Measurements from ENCODE around the gene PDE6B. TPM values are rescaled to one million over a fixed set of nuclear protein-coding genes. Genes with fewer than 3 reads are reported as not detected.

PDE6B gene
- total and polyA plus RNA-seq, 2 of the 13 experiments (the other 11 are each of a cell fraction or from before 2014, with no cell fraction given), result 0.38 to 0.40 TPM

- TF ChIP-seq NFAT5 (CRISPR knock-in tag; IDR thresholded peaks at IDR 0.05) (no peak), SMC3 (IDR thresholded peaks at IDR 0.05; ENCODE audit: low read length) (peak; percentile 27; the same call in 1 of the 2 replicates), ETS1 (CRISPR knock-in tag; IDR thresholded peaks at IDR 0.05) (no peak), SOX6 (IDR thresholded peaks at IDR 0.05) (no peak), SOX6 (CRISPR knock-in tag; IDR thresholded peaks at IDR 0.05) (peak; percentile 55), CERS6 (CRISPR knock-in tag; IDR thresholded peaks at IDR 0.05) (no peak), RORA (CRISPR knock-in tag; IDR thresholded peaks at IDR 0.05) (no peak), NCOR1 (IDR thresholded peaks at IDR 0.05; ENCODE audit: borderline replicate concordance, low read length) (no peak; the same call in 1 of the 2 replicates), USF2 (IDR thresholded peaks at IDR 0.05; ENCODE audit: low read depth, low read length) (peak; percentile 80), USF2 (CRISPR knock-in tag; IDR thresholded peaks at IDR 0.05; ENCODE audit: borderline replicate concordance) (peak; percentile 60; the same call in 1 of the 2 replicates), PATZ1 (CRISPR knock-in tag; IDR thresholded peaks at IDR 0.05) (peak; percentile 85), MXD3 (CRISPR knock-in tag; IDR thresholded peaks at IDR 0.05) (no peak; the same call in 1 of the 2 replicates), CENPBD1 (CRISPR knock-in tag; IDR thresholded peaks at IDR 0.05; ENCODE audit: borderline replicate concordance, low read depth) (no peak), SUZ12 (IDR thresholded peaks at IDR 0.05; ENCODE audit: low read depth, low read length) (no peak), ARID2 (CRISPR knock-in tag; IDR thresholded peaks at IDR 0.05; ENCODE audit: borderline replicate concordance) (no peak)
Measured at GRCh38 chr4:674172-675035, 49.0 kb downstream of the PDE6B start, which contains the start of the genes ATP5ME and MYL5 (continued).
